ENCODE results near the gene FAM163A.

Gene FAM163A

GRCh38 chr1:179753061-179753460 lies 10.0 kb downstream of the FAM163A start:
- no peak for FAIRE-seq

- FAIRE-seq = no peak
These were observed 11.0 kb downstream of the FAM163A start for GRCh38 chr1:179754041-179754624.

- FAIRE-seq = no peak
These were observed 14.8 kb downstream of the FAM163A start for GRCh38 chr1:179757933-179758332.

- no peak for FAIRE-seq
These were observed 17.4 kb downstream of the FAM163A start for GRCh38 chr1:179760521-179760920.

GRCh38 chr1:179761296-179761695 lies 18.2 kb downstream of the FAM163A start:
- no peak for FAIRE-seq

- no peak for FAIRE-seq
These were observed 19.0 kb downstream of the FAM163A start for GRCh38 chr1:179761846-179762640.

- no peak for FAIRE-seq
These were observed 24.1 kb downstream of the FAM163A start for GRCh38 chr1:179767177-179767581.

GRCh38 chr1:179767996-179768395 lies 24.9 kb downstream of the FAM163A start:
- FAIRE-seq = no peak

- no peak for FAIRE-seq
These were observed 27.9 kb downstream of the FAM163A start for GRCh38 chr1:179770887-179771502.

GRCh38 chr1:179773264-179773663 lies 30.2 kb downstream of the FAM163A start:
- FAIRE-seq = no peak

- no peak for FAIRE-seq
These were observed 30.9 kb downstream of the FAM163A start for GRCh38 chr1:179774000-179774399.

GRCh38 chr1:179774566-179774965 lies 31.5 kb downstream of the FAM163A start:
- FAIRE-seq = no peak

- no peak for FAIRE-seq
These were observed 31.9 kb downstream of the FAM163A start for GRCh38 chr1:179775009-179775408.

GRCh38 chr1:179776831-179777230 lies 33.7 kb downstream of the FAM163A start:
- no peak for FAIRE-seq

GRCh38 chr1:179777731-179778130 lies 34.6 kb downstream of the FAM163A start:
- FAIRE-seq = no peak

GRCh38 chr1:179779645-179780272 lies 36.7 kb downstream of the FAM163A start:
- FAIRE-seq = no peak

- FAIRE-seq = no peak
These were observed 38.9 kb downstream of the FAM163A start for GRCh38 chr1:179781962-179782361.

GRCh38 chr1:179785031-179785431 lies 41.9 kb downstream of the FAM163A start:
- no peak for FAIRE-seq

- FAIRE-seq = no peak
These were observed 42.6 kb downstream of the FAM163A start for GRCh38 chr1:179785728-179786127.

GRCh38 chr1:179786815-179787685 lies 44.0 kb downstream of the FAM163A start:
- no peak for FAIRE-seq

GRCh38 chr1:179788259-179788658 lies 45.2 kb downstream of the FAM163A start:
- FAIRE-seq = no peak

GRCh38 chr1:179793281-179793680 lies 50.2 kb downstream of the FAM163A start:
- FAIRE-seq = no peak

GRCh38 chr1:179794146-179794545 lies 51.1 kb downstream of the FAM163A start:
- no peak for FAIRE-seq
